ENCODE measurements around the gene LRP11. TPM values are rescaled to one million over a fixed set of nuclear protein-coding genes. Genes with fewer than 3 reads are reported as not detected.

The LRP11 gene
- total RNA-seq, 1 experiment from 2014 or later = 14.8 TPM

GRCh38 chr6:149885888-149886287, 21.7 kb upstream of the LRP11 start:
- no peak for DNase-seq
- Histone ChIP-seq H2BK20ac (ENCODE audit: low read depth, low read length, poor library complexity, severe bottlenecking) (no peak overlapping the region), H4K91ac (ENCODE audit: insufficient read length, low read depth, low read length) (no peak overlapping the region), H2AFZ (ENCODE audit: low read length) (no peak overlapping the region), H3K18ac (ENCODE audit: insufficient read length, low read depth, low read length) (no peak overlapping the region), H2BK15ac (ENCODE audit: low read depth, low read length) (no peak overlapping the region), H2BK5ac (ENCODE audit: insufficient read length, low read length) (no peak overlapping the region), H3K4me1 (ENCODE audit: insufficient read depth, low read length) (no peaks in the 10 kb centered on the region), H3K4ac (ENCODE audit: low read depth, low read length) (no peak overlapping the region), H3K14ac (ENCODE audit: insufficient read depth, low read length) (no peak overlapping the region), H3T11ph (ENCODE audit: low read length) (no peak overlapping the region), H3K79me1 (ENCODE audit: insufficient read depth, low read depth, low read length, poor library complexity, severe bottlenecking) (no peaks in the 10 kb centered on the region), H2BK12ac (ENCODE audit: insufficient read length, low read depth, low read length) (no peak overlapping the region), H3K4me2 (ENCODE audit: insufficient read depth, insufficient read length, low read length) (no peak overlapping the region), H3K56ac (ENCODE audit: insufficient read length, low read depth, low read length) (no peak overlapping the region), H3K23ac (ENCODE audit: insufficient read length, low read depth, low read length) (no peak overlapping the region), H3K23me2 (ENCODE audit: insufficient read length, low read depth, low read length, poor library complexity, severe bottlenecking) (no peaks in the 10 kb centered on the region), H3K9ac (ENCODE audit: extremely low read depth, insufficient read length, low read length) (no peak overlapping the region), H2AK5ac (ENCODE audit: insufficient read length, low read length) (no peak overlapping the region), H3K27ac (ENCODE audit: insufficient read length, low read depth, low read length) (no peak overlapping the region), H4K8ac (replicated peaks; ENCODE audit: insufficient read length, low read depth, low read length) (no peak overlapping the region), H2BK120ac (ENCODE audit: low read depth, low read length, poor library complexity, severe bottlenecking) (no peak overlapping the region), H3K79me2 (ENCODE audit: insufficient read depth, low read length) (no peaks in the 10 kb centered on the region), H3K27me3 (ENCODE audit: insufficient read depth, low read length) (no peaks in the 10 kb centered on the region), H3K9me3 (ENCODE audit: control insufficient read depth, low read depth, low read length) (no peaks in the 10 kb centered on the region), H4K5ac (ENCODE audit: insufficient read length, low read depth, low read length) (no peak overlapping the region), H4K20me1 (ENCODE audit: control insufficient read depth, insufficient read depth, insufficient read length) (no peaks in the 10 kb centered on the region)
- no peak overlapping the region for H3K4me3 Mint-ChIP-seq
- peaks cover 2 to 6% of the 10 kb centered on the region in 2 experiments; a peak in 2 of 4 replicates for H3K4me1 Mint-ChIP-seq
- no peaks in the 10 kb centered on the region for H3K36me3 Mint-ChIP-seq (ENCODE audit: insufficient read depth in 1 of 3, low read depth in 3 of 3)
- WGBS (ENCODE audit: extremely low coverage, insufficient read length, low lambda C conversion rate) = no CpG with 5 or more reads among the region's 3 CpGs
- no peaks in the 10 kb centered on the region for H3K9me3 Mint-ChIP-seq
- TF ChIP-seq CTCF (conservative IDR thresholded peaks at IDR 0.05) = no peak
- peaks cover 52% of the 10 kb centered on the region for H3K27me3 Mint-ChIP-seq (ENCODE audit: low read depth)
- H3K27ac Mint-ChIP-seq = no peak overlapping the region; a peak in 1 of 7 replicates

All from H9 (cell line).